Endothelial cell of umbilical vein (primary cell): ENCODE measurements around the gene CEP85. TPM values are rescaled to one million over a fixed set of nuclear protein-coding genes. Genes with fewer than 3 reads are reported as not detected.

ENCODE experiments used
- BruUV-seq: library from RNA; stranded (reverse); fragments of 400-500 nt; replicated peaks from 2 replicates; lab custom pipeline; 2021; lab: Mats Ljungman, UMichigan
- CTCF ChIA-PET: fragments of 300-600, 350-600 bp; sonication (Branson Sonifier 250); formaldehyde crosslinking; loops from one replicate; lab custom pipeline; 2021; ENCODE audit warnings: antibody characterized with exemption, inconsistent platforms; lab: Charles Lee
- POLR2A ChIA-PET: fragments of 300-600, 350-600 bp; sonication (Branson Sonifier 250); formaldehyde crosslinking; loops from one replicate; lab custom pipeline; 2021; ENCODE audit warnings: antibody characterized with exemption, inconsistent platforms; lab: Charles Lee
- DNase-seq: peaks from one replicate; pipeline ENCODE4 v3.0.0-alpha.2; 2011; ENCODE audit warnings: low read depth, low spot score
- FAIRE-seq: peaks from 2 replicates; lab custom pipeline; 2011; peaks lifted over from hg19 to GRCh38; lab: Jason Lieb, UNC
- H2AFZ ChIP-seq: 2 replicates; pipeline ENCODE4 v1.6.0; 2012; ENCODE audit warnings: low read depth, low read length, control low read depth, inconsistent platforms
- H3K27ac ChIP-seq: 2 replicates; pipeline ENCODE4 v1.5.1; 2011; ENCODE audit warnings: low read depth, mild to moderate bottlenecking, control low read depth, low read length, moderate library complexity; ENCODE audit not compliant: insufficient read depth
- H3K27me3 ChIP-seq, 2 experiments: 2 replicates each; pipeline versions ENCODE4 v1.6.0 to v1.6.1; 2011; ENCODE audit warnings: low read length in 2 of 2, mixed read lengths in 1 of 2; ENCODE audit not compliant: control insufficient read depth in 2 of 2, insufficient read depth in 2 of 2
- H3K36me3 ChIP-seq, 2 experiments: 2 replicates in 1 of 2; 3 replicates in 1 of 2; pipeline ENCODE4 v1.5.1; 2011; ENCODE audit warnings: low read length in 2 of 2, mild to moderate bottlenecking in 1 of 2, moderate library complexity in 1 of 2; ENCODE audit not compliant: control insufficient read depth in 2 of 2, insufficient read depth in 2 of 2; ENCODE audit errors: extremely low read depth in 1 of 2
- H3K4me1 ChIP-seq: 3 replicates; pipeline ENCODE4 v1.5.1; 2011; ENCODE audit warnings: mild to moderate bottlenecking, low read length; ENCODE audit not compliant: control insufficient read depth, insufficient read depth; ENCODE audit errors: extremely low read depth
- H3K4me2 ChIP-seq: 2 replicates; pipeline ENCODE4 v1.6.1; 2011; ENCODE audit warnings: low read length, control low read depth, mixed read lengths; ENCODE audit not compliant: insufficient read depth
- H3K4me3 ChIP-seq, 3 experiments: fragments of 200-600 bp in 1 of 3; sonication (generic), shearing (Covaris generic) in 1 of 3; replicated peaks in 1 of 3; 2 replicates each; pipeline ENCODE4 v1.5.1; 2011 to 2016; ENCODE audit warnings: control low read depth in 3 of 3, low read length in 3 of 3, mild to moderate bottlenecking in 2 of 3, inconsistent platforms in 1 of 3, low read depth in 1 of 3, moderate library complexity in 1 of 3; ENCODE audit not compliant: insufficient read depth in 1 of 3
- H3K79me2 ChIP-seq: 2 replicates; pipeline ENCODE4 v1.6.0; 2012; ENCODE audit warnings: low read length, inconsistent platforms; ENCODE audit not compliant: control insufficient read depth, insufficient read depth
- H3K9ac ChIP-seq: replicated peaks from 2 replicates; pipeline ENCODE3; 2011; ENCODE audit warnings: low read length, control low read depth; ENCODE audit not compliant: insufficient read depth; ENCODE audit errors: extremely low read depth
- H3K9me1 ChIP-seq: replicated peaks from 3 replicates; pipeline ENCODE4 v1.6.0; 2011; ENCODE audit warnings: mild to moderate bottlenecking, low read length; ENCODE audit not compliant: control insufficient read depth, insufficient read depth; ENCODE audit errors: extremely low read depth
- H3K9me3 ChIP-seq: replicated peaks from 2 replicates; pipeline ENCODE4 v1.5.1; 2012; ENCODE audit warnings: low read length, inconsistent platforms; ENCODE audit not compliant: control insufficient read depth, insufficient read depth
- H4K20me1 ChIP-seq: replicated peaks from 2 replicates; pipeline ENCODE3; 2011; ENCODE audit warnings: mild to moderate bottlenecking, low read length; ENCODE audit not compliant: control insufficient read depth, insufficient read depth; ENCODE audit errors: extremely low read depth
- EZH2 ChIP-seq: IDR thresholded peaks from 2 replicates; pipeline ENCODE4 v1.6.1; 2012; ENCODE audit warnings: borderline replicate concordance, low read depth, mild to moderate bottlenecking, moderate library complexity, low read length, inconsistent platforms; ENCODE audit not compliant: severe bottlenecking
- FOS ChIP-seq: IDR thresholded peaks from 2 replicates; pipeline ENCODE4 v1.6.1; 2011; ENCODE audit warnings: mild to moderate bottlenecking, low read length, moderate library complexity, borderline replicate concordance; ENCODE audit not compliant: insufficient read depth
- GATA2 ChIP-seq: IDR thresholded peaks from 2 replicates; pipeline ENCODE4 v1.7.0; 2011; ENCODE audit warnings: low read depth, mild to moderate bottlenecking, moderate library complexity, mixed read lengths, low read length; ENCODE audit not compliant: insufficient read length, insufficient read depth
- JUN ChIP-seq: IDR thresholded peaks from 2 replicates; pipeline ENCODE4 v1.6.1; 2011; ENCODE audit warnings: borderline replicate concordance, low read depth; ENCODE audit not compliant: insufficient read length, insufficient read depth
- MAX ChIP-seq: IDR thresholded peaks from 2 replicates; pipeline ENCODE4 v1.6.1; 2011; ENCODE audit not compliant: insufficient read depth, insufficient read length
- MYC ChIP-seq: IDR thresholded peaks from one replicate; pipeline ENCODE4 v1.6.1; 2011; ENCODE audit warnings: mild to moderate bottlenecking, low read depth, low read length
- POLR2A ChIP-seq: IDR thresholded peaks from 2 replicates; pipeline ENCODE4 v1.6.1; 2012; ENCODE audit warnings: low read depth, mild to moderate bottlenecking, control low read depth, low read length
- POLR2AphosphoS5 ChIP-seq: IDR thresholded peaks from 2 replicates; pipeline ENCODE4 v1.6.1; 2012; ENCODE audit warnings: low read depth, mild to moderate bottlenecking, control low read depth, low read length, moderate library complexity; ENCODE audit not compliant: insufficient read depth
- dilution Hi-C: fragments of 300-500 bp; cut with MboI; formaldehyde crosslinking; loops from one replicate; pipeline ENCODE4 v1.15.0; 2019; ENCODE audit warnings: low sequenced_read_pairs; ENCODE audit not compliant: extremely low pct_ligation_motif_present
- intact Hi-C: fragments of 100-400 bp; cut with micrococcal nuclease; formaldehyde crosslinking; loops from one replicate; pipeline ENCODE4 v1.10.0; 2022
- polyA plus RNA-seq, 4 experiments: library from polyadenylated mRNA; depleted of rRNA in 3 of 4; stranded (reverse) in 3 of 4; unstranded in 1 of 4; fragments of >200 nt; gene quantifications; 2 replicates each; pipeline versions ENCODE4 v1.2.1 to v1.2.3, GENCODE V29; 2011 to 2012; ENCODE audit warnings: missing spikeins in 1 of 4
- total RNA-seq: library from RNA; stranded (reverse); gene quantifications from 2 replicates; pipeline ENCODE4 v1.2.3, GENCODE V29; 2021
- TF ChIP-seq, protein P1 (sequence below), 2 donors: IDR thresholded peaks; 1 replicate in 1 of 2; 2 replicates in 1 of 2; pipeline ENCODE4 v1.5.1; 2011; ENCODE audit warnings: low read length in 2 of 2, mild to moderate bottlenecking in 2 of 2, moderate library complexity in 2 of 2, control low read depth in 1 of 2, inconsistent platforms in 1 of 2, low read depth in 1 of 2; ENCODE audit not compliant: insufficient read depth in 1 of 2; ENCODE audit errors: extremely low read depth in 1 of 2

Gene CEP85
- total and polyA plus RNA-seq, 2 donors (not counting 3 experiments of a cell fraction or from before 2014, with no cell fraction given) = 15.2 to 17.8 TPM

- no peak overlapping the region for H3K4me2 ChIP-seq
- H3K27ac ChIP-seq = no peak overlapping the region
- no peak for TF ChIP-seq POLR2AphosphoS5
- H3K4me1 ChIP-seq = peaks cover 6% of the 10 kb centered on the region
- H3K27me3 ChIP-seq = no peaks in the 10 kb centered on the region
- no peaks in the 10 kb centered on the region for H3K36me3 ChIP-seq
- POLR2A ChIA-PET = no interaction called here
- CTCF ChIA-PET = interaction anchor here (1.5 to 3.9 kb wide), 2 partner anchors 16 to 22 kb away, joined by 4 to 18 read pairs; no protein-coding TSS in a partner anchor
- H3K4me3 ChIP-seq = no peak overlapping the region
- H4K20me1 ChIP-seq = no peaks in the 10 kb centered on the region
- no peak overlapping the region for H3K9ac ChIP-seq
- intact Hi-C loops (no loop called here), dilution Hi-C loops (no loop called here)
- no peak for FAIRE-seq
- H3K9me1 ChIP-seq = no peaks in the 10 kb centered on the region
- H2AFZ ChIP-seq = no peak overlapping the region
- no peak for DNase-seq
- H3K9me3 ChIP-seq = no peaks in the 10 kb centered on the region
- no peaks in the 10 kb centered on the region for H3K79me2 ChIP-seq
- BruUV-seq = no TSS peak
Observed at GRCh38 chr1:26300578-26301275, 66.7 kb downstream of the CEP85 start.

- H3K79me2 ChIP-seq = no peaks in the 10 kb centered on the region
- intact Hi-C loops (no loop called here), dilution Hi-C loops (no loop called here)
- H3K9ac ChIP-seq = no peak overlapping the region
- no TSS peak for BruUV-seq
- no peaks in the 10 kb centered on the region for H3K9me3 ChIP-seq
- H3K4me2 ChIP-seq = no peak overlapping the region
- TF ChIP-seq FOS (no peak), POLR2AphosphoS5 (no peak), MAX (no peak), EZH2 (no peak), POLR2A (no peak), GATA2 (no peak), MYC (no peak), JUN (no peak)
- TF ChIP-seq, protein P1, sequence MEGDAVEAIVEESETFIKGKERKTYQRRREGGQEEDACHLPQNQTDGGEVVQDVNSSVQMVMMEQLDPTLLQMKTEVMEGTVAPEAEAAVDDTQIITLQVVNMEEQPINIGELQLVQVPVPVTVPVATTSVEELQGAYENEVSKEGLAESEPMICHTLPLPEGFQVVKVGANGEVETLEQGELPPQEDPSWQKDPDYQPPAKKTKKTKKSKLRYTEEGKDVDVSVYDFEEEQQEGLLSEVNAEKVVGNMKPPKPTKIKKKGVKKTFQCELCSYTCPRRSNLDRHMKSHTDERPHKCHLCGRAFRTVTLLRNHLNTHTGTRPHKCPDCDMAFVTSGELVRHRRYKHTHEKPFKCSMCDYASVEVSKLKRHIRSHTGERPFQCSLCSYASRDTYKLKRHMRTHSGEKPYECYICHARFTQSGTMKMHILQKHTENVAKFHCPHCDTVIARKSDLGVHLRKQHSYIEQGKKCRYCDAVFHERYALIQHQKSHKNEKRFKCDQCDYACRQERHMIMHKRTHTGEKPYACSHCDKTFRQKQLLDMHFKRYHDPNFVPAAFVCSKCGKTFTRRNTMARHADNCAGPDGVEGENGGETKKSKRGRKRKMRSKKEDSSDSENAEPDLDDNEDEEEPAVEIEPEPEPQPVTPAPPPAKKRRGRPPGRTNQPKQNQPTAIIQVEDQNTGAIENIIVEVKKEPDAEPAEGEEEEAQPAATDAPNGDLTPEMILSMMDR (IDR thresholded peaks at IDR 0.05; ENCODE audit: extremely low read depth in 1 of 2, insufficient read depth in 1 of 2, low read depth in 1 of 2, low read length in 2 of 2) = no peak
- H2AFZ ChIP-seq = no peak overlapping the region
- H3K4me1 ChIP-seq = peaks cover 14% of the 10 kb centered on the region
- no peak overlapping the region for H3K27ac ChIP-seq
- H3K36me3 ChIP-seq = no peaks in the 10 kb centered on the region
- FAIRE-seq (no peak), DNase-seq (no peak)
- H3K9me1 ChIP-seq = no peaks in the 10 kb centered on the region
- CTCF ChIA-PET = interaction anchor here (1.4 to 3.9 kb wide), 2 partner anchors 12 to 18 kb away, joined by 3 to 18 read pairs; no protein-coding TSS in a partner anchor
- H4K20me1 ChIP-seq = no peaks in the 10 kb centered on the region
- POLR2A ChIA-PET = no interaction called here
- no peak overlapping the region for H3K4me3 ChIP-seq
- H3K27me3 ChIP-seq = no peaks in the 10 kb centered on the region
Observed at GRCh38 chr1:26302733-26303405, 68.9 kb downstream of the CEP85 start.
